GM18498 (cell line): ENCODE results near the gene SRSF1.
"Not testable (repeated sequence)": the region's sequence is repeated elsewhere in the genome, so short reads cannot be mapped to it uniquely, and the experiment has no call there.

Experiments used
- ATAC-seq: cut with Tn5 transposase; IDR thresholded peaks from one replicate; pipeline ENCODE4 v1.9.1; 2021; ENCODE audit warnings: mild to moderate bottlenecking, moderate library complexity; ENCODE audit not compliant: unreplicated experiment

SRSF1 gene, protein sequence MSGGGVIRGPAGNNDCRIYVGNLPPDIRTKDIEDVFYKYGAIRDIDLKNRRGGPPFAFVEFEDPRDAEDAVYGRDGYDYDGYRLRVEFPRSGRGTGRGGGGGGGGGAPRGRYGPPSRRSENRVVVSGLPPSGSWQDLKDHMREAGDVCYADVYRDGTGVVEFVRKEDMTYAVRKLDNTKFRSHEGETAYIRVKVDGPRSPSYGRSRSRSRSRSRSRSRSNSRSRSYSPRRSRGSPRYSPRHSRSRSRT

GRCh38 chr17:58006924-58007780 lies at the start of gene SRSF1:
Gene SRSF1 (minus strand): TSS chr17:58007246. CDS start chr17:58007137, 109 bp downstream.
- ATAC-seq: peak; percentile 93

DNA sequence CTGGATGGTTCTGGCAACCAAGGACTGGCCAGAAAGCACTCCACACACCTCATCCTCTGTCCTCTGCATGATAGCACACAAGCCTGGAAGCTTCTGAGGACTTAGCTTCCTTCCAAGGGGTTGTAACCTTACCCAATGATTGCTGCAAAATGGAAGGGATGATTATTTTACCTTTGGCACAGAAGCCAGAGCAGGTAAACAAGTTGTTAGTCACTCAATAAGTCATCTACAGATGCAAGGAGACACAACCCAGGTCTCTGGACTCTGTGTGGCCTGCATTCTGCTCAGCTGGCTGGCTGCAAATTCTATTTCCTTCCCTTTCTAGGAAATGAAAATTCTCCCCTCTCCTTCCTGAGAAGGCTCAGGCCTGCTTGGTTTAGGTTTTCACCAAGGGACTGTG lies 49.4 kb upstream of the SRSF1 start:
- ATAC-seq: no peak

DNA sequence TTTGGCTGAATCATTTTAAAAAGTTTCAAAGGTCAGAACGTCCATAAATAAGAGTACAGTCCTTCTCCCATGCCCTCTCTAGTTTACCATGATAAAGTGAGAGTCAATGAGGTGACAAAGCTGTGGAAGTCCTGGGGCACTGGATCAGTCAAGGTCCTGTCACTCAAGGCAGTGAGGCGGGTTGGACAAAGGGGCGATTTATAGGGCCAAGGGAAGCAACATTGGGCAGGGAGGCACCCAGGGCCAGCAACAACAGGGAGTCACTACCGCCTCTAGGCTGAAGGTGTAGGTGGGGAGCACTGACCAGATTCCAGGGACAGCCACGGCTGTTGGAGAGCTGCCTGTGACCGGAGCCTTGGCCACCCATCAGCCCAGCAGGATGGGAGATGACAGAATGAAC lies 47.6 kb upstream of the SRSF1 start:
- no peak for ATAC-seq

DNA sequence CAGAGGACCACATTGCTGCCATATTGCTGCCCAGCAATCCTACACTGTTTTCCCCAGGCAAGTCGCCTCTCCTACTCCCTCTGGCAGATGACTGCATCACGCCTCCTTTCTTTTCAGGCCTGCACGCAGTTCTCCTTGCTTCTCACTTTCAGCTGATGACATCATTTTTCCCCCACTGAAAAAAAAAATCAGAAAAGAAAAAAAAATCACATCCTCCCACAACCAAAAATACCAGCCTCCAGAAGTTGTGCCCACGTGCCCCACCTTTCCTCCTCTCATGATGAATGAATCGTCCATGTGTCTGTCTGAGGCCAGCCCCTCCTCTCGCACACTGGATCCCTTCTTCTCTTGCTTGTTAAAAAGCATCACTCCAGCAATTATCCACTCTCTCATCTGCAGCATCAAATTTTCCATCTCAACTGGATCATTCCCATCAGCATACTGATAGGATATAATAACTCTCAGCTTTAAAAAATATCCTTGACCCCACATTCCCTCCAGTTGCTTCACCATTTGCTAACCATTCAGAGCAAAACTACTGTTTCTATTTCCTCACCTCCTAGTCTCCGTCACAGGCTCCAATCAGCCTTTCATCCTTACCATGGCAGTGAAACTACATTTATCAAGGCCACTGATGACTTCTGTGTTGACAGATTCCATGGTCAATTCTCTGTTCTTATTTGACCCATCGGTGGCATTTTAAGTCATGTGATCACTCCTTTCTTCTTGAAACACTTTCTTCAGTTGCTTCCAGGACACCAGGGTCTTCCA lies 46.1 kb upstream of the SRSF1 start:
- ATAC-seq: no peak

- no peak for ATAC-seq
Observed at GRCh38 chr17:58052407-58052806, 45.4 kb upstream of the SRSF1 start.

DNA sequence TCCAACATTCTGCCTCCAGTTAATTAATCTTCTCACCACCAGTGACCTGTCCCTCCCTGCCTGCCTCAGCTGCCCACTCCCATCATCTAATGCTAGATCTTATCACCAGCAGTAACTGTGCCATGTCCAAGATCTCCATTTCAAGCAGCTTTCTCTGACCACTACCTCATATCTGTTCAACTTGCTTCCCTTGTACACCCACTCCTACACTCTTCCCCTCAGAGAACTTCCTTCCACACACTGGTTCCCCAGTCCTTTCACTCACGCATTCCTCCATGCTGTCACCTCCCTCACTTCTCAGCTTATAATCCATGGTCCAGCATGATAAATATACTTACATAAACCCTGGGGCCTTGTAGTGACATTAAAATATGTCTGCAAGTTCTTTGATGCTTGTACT lies 44.4 kb upstream of the SRSF1 start:
- no peak for ATAC-seq

GRCh38 chr17:58050966-58051365 lies 43.9 kb upstream of the SRSF1 start:
- ATAC-seq: no peak

- ATAC-seq: no peak
Observed at GRCh38 chr17:58049533-58049932, 42.5 kb upstream of the SRSF1 start.

DNA sequence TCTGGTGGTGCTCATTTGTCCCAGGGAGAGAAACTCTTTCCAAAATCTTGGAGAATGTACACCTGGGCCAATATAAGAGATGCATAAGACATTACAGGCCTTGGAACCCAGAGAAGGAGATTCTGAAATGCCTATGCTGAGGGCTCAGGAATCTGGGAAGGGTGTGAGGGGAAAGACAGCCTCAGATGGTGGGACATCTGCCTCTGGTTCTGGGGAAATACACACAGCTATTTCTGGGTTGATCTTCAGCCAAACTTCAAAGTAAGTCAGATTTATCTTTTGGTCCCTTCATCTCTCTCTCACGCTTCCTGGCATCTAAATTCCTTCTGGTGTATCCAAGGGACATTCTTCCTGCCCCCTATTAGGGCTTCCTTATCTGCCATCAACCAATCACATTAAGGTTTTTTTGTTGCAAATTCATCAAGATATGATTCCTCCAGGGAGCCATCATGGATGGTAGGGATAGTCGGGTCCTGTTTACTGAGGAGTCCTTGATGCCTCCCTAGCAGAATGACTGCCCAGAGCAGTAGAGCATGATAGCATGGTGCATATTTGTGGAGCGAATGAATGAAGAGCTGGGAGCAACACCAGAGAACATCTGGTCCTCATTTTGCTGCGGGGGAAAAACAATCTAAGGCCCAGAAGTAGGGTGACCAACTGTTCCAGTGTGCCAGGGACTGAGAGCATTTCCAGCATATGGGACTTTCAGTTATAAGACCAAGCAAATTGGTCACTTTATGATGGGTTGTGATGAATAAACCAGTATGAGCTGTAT lies 40.5 kb upstream of the SRSF1 start:
- no peak for ATAC-seq

- ATAC-seq: no peak
Observed at GRCh38 chr17:58046239-58047094, 39.4 kb upstream of the SRSF1 start.

DNA sequence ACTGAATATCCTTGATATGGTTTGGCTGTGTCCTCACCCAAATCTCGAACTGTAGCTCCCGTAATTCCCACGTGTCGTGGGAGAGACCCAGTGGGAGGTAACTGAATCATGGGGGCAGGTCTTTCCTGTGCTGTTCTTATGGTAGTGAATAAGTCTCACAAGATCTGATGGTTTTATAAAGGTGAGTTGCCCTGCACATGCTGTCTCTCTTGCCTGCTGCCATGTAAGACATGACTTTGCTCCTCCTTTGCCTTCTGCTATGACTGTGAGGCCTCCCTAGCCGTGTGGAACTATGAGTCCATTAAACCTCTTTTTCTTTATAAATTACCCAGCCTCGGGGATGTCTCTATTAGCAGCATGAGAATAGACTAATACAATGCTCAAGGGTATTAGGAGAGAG lies 37.2 kb upstream of the SRSF1 start:
- not testable (repeated sequence) for ATAC-seq

DNA sequence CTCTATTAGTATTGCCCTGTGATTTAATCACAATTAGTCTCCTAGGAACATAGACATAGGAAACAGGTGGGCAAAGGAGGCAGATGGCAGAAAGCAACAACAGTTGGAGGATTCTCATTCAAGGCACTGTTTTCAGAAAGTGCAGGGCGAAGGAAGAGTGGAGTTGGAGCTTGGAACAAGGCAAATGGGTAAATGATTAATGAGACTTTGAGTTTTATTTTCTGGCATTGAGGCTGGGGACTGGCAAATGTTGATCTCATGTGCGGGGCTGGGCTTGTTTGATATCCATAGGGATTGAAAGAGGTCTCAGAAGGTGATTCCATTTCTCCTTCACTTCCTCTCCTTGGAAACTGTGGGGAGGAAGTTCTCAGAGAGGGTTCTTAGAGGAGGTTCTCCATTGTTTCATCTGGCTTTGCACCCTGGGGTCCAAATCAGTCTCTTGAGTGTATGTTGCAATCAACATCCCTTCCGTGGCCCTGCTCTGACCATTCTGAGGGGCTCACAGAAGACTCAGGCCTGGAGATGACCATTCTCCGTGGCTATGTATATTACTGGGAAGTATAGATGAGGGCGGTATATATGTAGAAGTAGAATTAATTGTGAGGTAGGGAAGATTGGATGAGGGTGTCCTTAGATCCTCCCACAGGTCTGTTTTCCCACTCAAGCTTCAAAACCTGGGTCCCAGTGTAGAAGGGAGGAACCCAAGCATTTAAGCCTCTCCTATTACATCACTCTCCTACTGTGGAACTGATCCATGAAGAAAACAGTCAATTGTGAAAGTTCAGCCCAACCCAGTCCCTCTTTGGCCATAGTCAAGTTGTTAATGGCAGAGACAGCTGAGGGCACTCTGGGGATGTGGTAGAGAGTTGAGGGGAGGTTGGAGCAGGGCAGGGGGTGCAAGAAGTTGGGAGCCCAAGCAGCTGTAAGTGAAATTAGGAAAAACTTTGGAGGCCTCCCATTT lies 36.5 kb upstream of the SRSF1 start:
- ATAC-seq: no peak

- no peak for ATAC-seq
Observed at GRCh38 chr17:58041161-58041560, 34.1 kb upstream of the SRSF1 start.

DNA sequence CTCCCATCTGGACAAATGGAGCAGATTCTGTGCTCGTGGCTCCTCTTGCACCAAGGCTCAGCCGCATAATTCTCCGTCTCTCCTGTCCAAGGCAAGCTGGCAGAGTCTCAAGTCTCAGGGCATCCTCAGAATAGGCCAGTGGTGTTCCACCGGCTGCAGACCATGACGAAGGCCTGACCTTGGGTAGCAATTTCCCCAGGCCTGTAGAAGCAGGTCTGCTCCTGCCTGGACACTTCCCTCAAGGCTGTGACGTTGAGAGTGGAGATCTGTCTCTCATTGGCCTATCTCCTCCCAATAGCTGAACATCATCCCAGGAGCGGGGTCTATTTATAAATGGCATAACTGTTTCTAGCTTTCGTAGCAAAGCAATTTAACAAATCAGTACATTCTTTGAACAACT lies 33.3 kb upstream of the SRSF1 start:
- no peak for ATAC-seq

GRCh38 chr17:58039975-58040374 lies 32.9 kb upstream of the SRSF1 start:
- ATAC-seq: no peak

GRCh38 chr17:58032691-58033415 lies 25.8 kb upstream of the SRSF1 start:
- ATAC-seq: no peak

- no peak for ATAC-seq
Observed at GRCh38 chr17:58028578-58028977, 21.5 kb upstream of the SRSF1 start.

DNA sequence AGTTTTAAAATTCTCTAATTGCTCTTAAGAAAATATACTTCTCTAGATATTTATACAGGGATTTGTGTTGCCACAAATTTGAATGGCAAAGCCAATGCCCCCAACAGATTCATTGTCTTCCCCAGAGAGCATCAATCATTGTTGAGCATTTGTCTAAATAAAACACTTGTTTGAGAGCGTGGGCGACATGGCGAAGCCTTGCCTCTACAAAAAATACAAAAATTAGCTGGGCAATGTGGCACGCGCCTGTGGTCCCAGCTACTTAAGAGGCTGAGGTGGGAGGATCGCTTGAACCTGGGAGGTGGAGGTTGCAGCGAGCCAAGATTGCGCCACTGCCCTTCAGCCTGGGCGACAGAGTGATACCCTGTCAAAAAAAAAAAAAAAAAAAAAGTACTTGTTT lies 13.4 kb upstream of the SRSF1 start:
- no peak for ATAC-seq
